Neural cell (in vitro differentiated cells): ENCODE results near the gene LMNA. TPM values are rescaled to one million over a fixed set of nuclear protein-coding genes. Genes with fewer than 3 reads are reported as not detected.

Source experiments
- H2AFZ ChIP-seq: fragments of 200-600, 300-800 bp; sonication (generic), shearing (Covaris generic); 2 replicates; pipeline ENCODE4 v1.6.0; 2014; ENCODE audit warnings: low read depth, mild to moderate bottlenecking, antibody characterized with exemption, low read length, moderate library complexity
- H3F3A ChIP-seq: fragments of 200-600 bp; shearing (Covaris generic); 2 replicates; pipeline ENCODE4 v1.6.1; 2016; ENCODE audit warnings: mild to moderate bottlenecking, moderate library complexity, mixed read lengths, antibody characterized with exemption, low read length; ENCODE audit not compliant: insufficient read depth, poor library complexity, severe bottlenecking
- H3K27ac ChIP-seq: fragments of 200-600, 300-800 bp; sonication (generic), shearing (Covaris generic); 2 replicates; pipeline ENCODE4 v1.5.1; 2014; ENCODE audit warnings: mild to moderate bottlenecking, low read length, moderate library complexity
- H3K27me3 ChIP-seq: fragments of 300-800, 200-600 bp; sonication (generic), shearing (Covaris generic); 2 replicates; pipeline ENCODE4 v1.6.0; 2014; ENCODE audit warnings: mild to moderate bottlenecking, low read depth, low read length, moderate library complexity; ENCODE audit not compliant: insufficient read depth
- H3K36me3 ChIP-seq: fragments of 300-800, 200-600 bp; sonication (generic), shearing (Covaris generic); 2 replicates; pipeline ENCODE4 v1.5.1; 2014; ENCODE audit warnings: mild to moderate bottlenecking, antibody characterized with exemption, low read length, moderate library complexity; ENCODE audit not compliant: insufficient read depth
- H3K4me2 ChIP-seq: fragments of 300-800, 200-600 bp; sonication (generic), shearing (Covaris generic); 2 replicates; pipeline ENCODE4 v1.6.0; 2014; ENCODE audit warnings: mild to moderate bottlenecking, low read length
- H3K4me3 ChIP-seq: fragments of 300-800, 200-600 bp; sonication (generic), shearing (Covaris generic); 2 replicates; pipeline ENCODE4 v1.5.1; 2014; ENCODE audit warnings: mild to moderate bottlenecking, low read length, moderate library complexity
- H3K79me2 ChIP-seq: fragments of 200-600 bp; shearing (Covaris generic); replicated peaks from 2 replicates; pipeline ENCODE4 v1.6.0; 2014; ENCODE audit warnings: mild to moderate bottlenecking, low read length, moderate library complexity; ENCODE audit not compliant: insufficient read depth
- H3K9ac ChIP-seq: fragments of 300-800, 200-600 bp; sonication (generic), shearing (Covaris generic); 2 replicates; pipeline ENCODE4 v1.6.1; 2016; ENCODE audit warnings: mild to moderate bottlenecking, low read length, mixed read lengths
- H3K9me2 ChIP-seq: fragments of 200-600 bp; shearing (Covaris generic); 2 replicates; pipeline ENCODE4 v1.6.1; 2016; ENCODE audit warnings: mild to moderate bottlenecking, low read length, mixed read lengths; ENCODE audit not compliant: insufficient read depth
- H3K9me3 ChIP-seq: fragments of 200-600, 300-800 bp; sonication (generic), shearing (Covaris generic); 2 replicates; pipeline ENCODE4 v1.6.1; 2016; ENCODE audit warnings: mild to moderate bottlenecking, mixed run types, low read length, moderate library complexity, mixed read lengths
- H4K20me1 ChIP-seq: fragments of 200-600 bp; shearing (Covaris generic); 2 replicates; pipeline ENCODE4 v1.6.1; 2016; ENCODE audit warnings: mild to moderate bottlenecking, mixed run types; ENCODE audit not compliant: insufficient read depth
- EP300 ChIP-seq: fragments of 450-650 bp; conservative IDR thresholded peaks from 2 replicates; pipeline ENCODE4 v1.6.1; 2014; ENCODE audit warnings: antibody characterized with exemption, mild to moderate bottlenecking, moderate library complexity; ENCODE audit not compliant: poor library complexity, severe bottlenecking
- EZH2 ChIP-seq: fragments of 200-600, 300-800 bp; shearing (Covaris generic), sonication (generic); IDR thresholded peaks from 2 replicates; pipeline ENCODE4 v1.6.1; 2014; ENCODE audit warnings: antibody characterized with exemption, low read length, borderline replicate concordance, mild to moderate bottlenecking; ENCODE audit not compliant: insufficient read depth, poor library complexity, severe bottlenecking
- MXI1 ChIP-seq: fragments of 450-650 bp; conservative IDR thresholded peaks from 2 replicates; pipeline ENCODE4 v1.6.1; 2014; ENCODE audit warnings: antibody characterized with exemption, mild to moderate bottlenecking; ENCODE audit not compliant: poor library complexity, severe bottlenecking
- POLR2AphosphoS5 ChIP-seq: IDR thresholded peaks from 2 replicates; pipeline ENCODE4 v1.6.1; 2012
- RAD21 ChIP-seq: fragments of 450-650 bp; conservative IDR thresholded peaks from 2 replicates; pipeline ENCODE4 v1.6.1; 2014; ENCODE audit warnings: antibody characterized with exemption, mild to moderate bottlenecking, moderate library complexity
- SMC3 ChIP-seq: fragments of 450-650 bp; conservative IDR thresholded peaks from 2 replicates; pipeline ENCODE4 v1.6.1; 2014; ENCODE audit warnings: antibody characterized with exemption, mild to moderate bottlenecking, moderate library complexity; ENCODE audit not compliant: poor library complexity
- TAF1 ChIP-seq: IDR thresholded peaks from 2 replicates; pipeline ENCODE4 v1.6.1; 2012; ENCODE audit warnings: low read depth
- polyA plus RNA-seq: library from polyadenylated mRNA; depleted of rRNA; stranded (reverse); fragments of >200 nt; gene quantifications from 2 replicates; pipeline ENCODE4 v1.2.3, GENCODE V29; 2014
- TF ChIP-seq, protein P1 (sequence below): IDR thresholded peaks from 2 replicates; pipeline ENCODE4 v1.6.1; 2012; ENCODE audit warnings: borderline replicate concordance
- TF ChIP-seq, protein P2 (sequence below): fragments of 450-650 bp; IDR thresholded peaks from 2 replicates; pipeline ENCODE4 v1.5.1; 2014; ENCODE audit warnings: antibody characterized with exemption, mild to moderate bottlenecking, moderate library complexity; ENCODE audit not compliant: poor library complexity, severe bottlenecking

LMNA gene
- polyA plus RNA-seq, 1 donor from 2014 or later: 90.7 TPM

- H3K27me3 ChIP-seq: no peaks in the 10 kb centered on the region
- no peaks in the 10 kb centered on the region for H3K79me2 ChIP-seq
- H2AFZ ChIP-seq: no peak overlapping the region
- no peaks in the 10 kb centered on the region for H3K9me2 ChIP-seq
- peak overlapping the region; percentile 99 for H3K4me2 ChIP-seq
- no peak for TF ChIP-seq EP300
- TF ChIP-seq, protein P1, sequence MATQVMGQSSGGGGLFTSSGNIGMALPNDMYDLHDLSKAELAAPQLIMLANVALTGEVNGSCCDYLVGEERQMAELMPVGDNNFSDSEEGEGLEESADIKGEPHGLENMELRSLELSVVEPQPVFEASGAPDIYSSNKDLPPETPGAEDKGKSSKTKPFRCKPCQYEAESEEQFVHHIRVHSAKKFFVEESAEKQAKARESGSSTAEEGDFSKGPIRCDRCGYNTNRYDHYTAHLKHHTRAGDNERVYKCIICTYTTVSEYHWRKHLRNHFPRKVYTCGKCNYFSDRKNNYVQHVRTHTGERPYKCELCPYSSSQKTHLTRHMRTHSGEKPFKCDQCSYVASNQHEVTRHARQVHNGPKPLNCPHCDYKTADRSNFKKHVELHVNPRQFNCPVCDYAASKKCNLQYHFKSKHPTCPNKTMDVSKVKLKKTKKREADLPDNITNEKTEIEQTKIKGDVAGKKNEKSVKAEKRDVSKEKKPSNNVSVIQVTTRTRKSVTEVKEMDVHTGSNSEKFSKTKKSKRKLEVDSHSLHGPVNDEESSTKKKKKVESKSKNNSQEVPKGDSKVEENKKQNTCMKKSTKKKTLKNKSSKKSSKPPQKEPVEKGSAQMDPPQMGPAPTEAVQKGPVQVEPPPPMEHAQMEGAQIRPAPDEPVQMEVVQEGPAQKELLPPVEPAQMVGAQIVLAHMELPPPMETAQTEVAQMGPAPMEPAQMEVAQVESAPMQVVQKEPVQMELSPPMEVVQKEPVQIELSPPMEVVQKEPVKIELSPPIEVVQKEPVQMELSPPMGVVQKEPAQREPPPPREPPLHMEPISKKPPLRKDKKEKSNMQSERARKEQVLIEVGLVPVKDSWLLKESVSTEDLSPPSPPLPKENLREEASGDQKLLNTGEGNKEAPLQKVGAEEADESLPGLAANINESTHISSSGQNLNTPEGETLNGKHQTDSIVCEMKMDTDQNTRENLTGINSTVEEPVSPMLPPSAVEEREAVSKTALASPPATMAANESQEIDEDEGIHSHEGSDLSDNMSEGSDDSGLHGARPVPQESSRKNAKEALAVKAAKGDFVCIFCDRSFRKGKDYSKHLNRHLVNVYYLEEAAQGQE: no peak
- no peak for TF ChIP-seq SMC3
- no peak for TF ChIP-seq POLR2AphosphoS5
- no peak for TF ChIP-seq RAD21
- no peak for TF ChIP-seq EZH2
- TF ChIP-seq TAF1: no peak
- TF ChIP-seq MXI1: no peak
- TF ChIP-seq, protein P2, sequence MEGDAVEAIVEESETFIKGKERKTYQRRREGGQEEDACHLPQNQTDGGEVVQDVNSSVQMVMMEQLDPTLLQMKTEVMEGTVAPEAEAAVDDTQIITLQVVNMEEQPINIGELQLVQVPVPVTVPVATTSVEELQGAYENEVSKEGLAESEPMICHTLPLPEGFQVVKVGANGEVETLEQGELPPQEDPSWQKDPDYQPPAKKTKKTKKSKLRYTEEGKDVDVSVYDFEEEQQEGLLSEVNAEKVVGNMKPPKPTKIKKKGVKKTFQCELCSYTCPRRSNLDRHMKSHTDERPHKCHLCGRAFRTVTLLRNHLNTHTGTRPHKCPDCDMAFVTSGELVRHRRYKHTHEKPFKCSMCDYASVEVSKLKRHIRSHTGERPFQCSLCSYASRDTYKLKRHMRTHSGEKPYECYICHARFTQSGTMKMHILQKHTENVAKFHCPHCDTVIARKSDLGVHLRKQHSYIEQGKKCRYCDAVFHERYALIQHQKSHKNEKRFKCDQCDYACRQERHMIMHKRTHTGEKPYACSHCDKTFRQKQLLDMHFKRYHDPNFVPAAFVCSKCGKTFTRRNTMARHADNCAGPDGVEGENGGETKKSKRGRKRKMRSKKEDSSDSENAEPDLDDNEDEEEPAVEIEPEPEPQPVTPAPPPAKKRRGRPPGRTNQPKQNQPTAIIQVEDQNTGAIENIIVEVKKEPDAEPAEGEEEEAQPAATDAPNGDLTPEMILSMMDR: no peak
- peak overlapping the region; percentile 70 for H3K27ac ChIP-seq
- no peaks in the 10 kb centered on the region for H4K20me1 ChIP-seq
- H3K4me3 ChIP-seq: peak overlapping the region; percentile 72
- peak overlapping the region; percentile 79 for H3K9ac ChIP-seq
- H3K36me3 ChIP-seq: no peaks in the 10 kb centered on the region
- no peaks in the 10 kb centered on the region for H3F3A ChIP-seq
- no peaks in the 10 kb centered on the region for H3K9me3 ChIP-seq
Observed at GRCh38 chr1:156151093-156151688, 36.7 kb downstream of the LMNA start.

DNA sequence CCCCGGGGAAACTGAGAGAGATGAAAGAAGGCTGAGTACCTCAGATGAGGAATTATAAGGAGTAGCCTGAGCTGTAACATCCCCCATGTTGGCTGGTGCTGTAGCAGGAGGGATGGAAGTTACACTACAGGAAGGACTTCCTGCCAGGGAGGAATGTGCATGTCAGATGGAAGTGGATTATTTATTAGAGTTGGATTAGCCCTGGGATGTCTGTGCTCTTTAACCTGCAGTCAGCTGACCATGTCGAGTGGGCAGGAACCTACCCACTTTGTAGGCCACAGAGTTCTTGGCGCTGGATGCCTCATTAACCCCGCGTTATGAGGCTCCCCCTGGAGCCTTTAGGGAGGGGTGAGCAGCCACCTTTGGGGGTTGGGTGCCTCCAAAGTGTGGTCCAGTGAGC is 38.1 kb downstream of the LMNA start:
- peak overlapping the region; percentile 32 for H3K4me3 ChIP-seq
- no peaks in the 10 kb centered on the region for H3F3A ChIP-seq
- H3K27ac ChIP-seq: no peak overlapping the region
- no peaks in the 10 kb centered on the region for H4K20me1 ChIP-seq
- H3K9me2 ChIP-seq: no peaks in the 10 kb centered on the region
- TF ChIP-seq POLR2AphosphoS5: no peak
- no peak for TF ChIP-seq EZH2
- no peak for TF ChIP-seq RAD21
- no peak for TF ChIP-seq TAF1
- no peak for TF ChIP-seq SMC3
- H3K79me2 ChIP-seq: no peaks in the 10 kb centered on the region
- H3K4me2 ChIP-seq: no peak overlapping the region
- no peaks in the 10 kb centered on the region for H3K36me3 ChIP-seq
- H2AFZ ChIP-seq: no peak overlapping the region
- no peak overlapping the region for H3K9ac ChIP-seq
- no peaks in the 10 kb centered on the region for H3K9me3 ChIP-seq
- no peaks in the 10 kb centered on the region for H3K27me3 ChIP-seq
